AG09309 (cell line): ENCODE data around the gene GNG4.
"Not testable (repeated sequence)": the region's sequence is repeated elsewhere in the genome, so short reads cannot be mapped to it uniquely, and the experiment has no call there.

Source experiments
- DNase-seq: peaks from one replicate; pipeline ENCODE4 v3.0.0-alpha.2; 2010; ENCODE audit warnings: low read depth
- H3K4me3 ChIP-seq: 2 replicates; pipeline ENCODE4 v1.5.1; 2011; ENCODE audit warnings: mild to moderate bottlenecking, low read depth, low read length, moderate library complexity; ENCODE audit not compliant: control insufficient read depth
- TF ChIP-seq, protein P1 (sequence below): IDR thresholded peaks from 2 replicates; pipeline ENCODE4 v1.5.1; 2011; ENCODE audit warnings: mild to moderate bottlenecking, low read depth, low read length, inconsistent platforms; ENCODE audit not compliant: insufficient read depth, control insufficient read depth; ENCODE audit errors: missing control alignments

The GNG4 gene

DNA sequence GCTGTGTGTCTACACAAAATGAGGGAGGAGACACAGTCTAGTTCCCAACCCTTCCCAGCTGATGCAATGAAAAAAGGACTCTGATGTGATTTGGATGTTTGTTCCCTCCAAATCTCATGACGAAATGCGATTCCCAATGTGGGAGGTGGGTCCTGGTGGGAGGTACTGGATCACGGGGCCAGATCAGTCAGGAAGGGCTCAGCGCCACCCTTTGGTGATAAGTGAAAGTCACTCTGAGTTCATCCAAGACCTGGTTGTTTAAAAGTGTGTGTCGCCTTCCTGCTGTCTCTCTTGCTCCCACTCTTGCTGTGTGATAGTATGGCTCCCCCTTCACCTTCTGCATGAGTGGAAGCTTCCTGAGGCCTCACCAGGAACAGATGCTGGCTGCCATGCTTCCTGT is 63.2 kb downstream of the GNG4 start:
- no peak for DNase-seq
- TF ChIP-seq, protein P1, sequence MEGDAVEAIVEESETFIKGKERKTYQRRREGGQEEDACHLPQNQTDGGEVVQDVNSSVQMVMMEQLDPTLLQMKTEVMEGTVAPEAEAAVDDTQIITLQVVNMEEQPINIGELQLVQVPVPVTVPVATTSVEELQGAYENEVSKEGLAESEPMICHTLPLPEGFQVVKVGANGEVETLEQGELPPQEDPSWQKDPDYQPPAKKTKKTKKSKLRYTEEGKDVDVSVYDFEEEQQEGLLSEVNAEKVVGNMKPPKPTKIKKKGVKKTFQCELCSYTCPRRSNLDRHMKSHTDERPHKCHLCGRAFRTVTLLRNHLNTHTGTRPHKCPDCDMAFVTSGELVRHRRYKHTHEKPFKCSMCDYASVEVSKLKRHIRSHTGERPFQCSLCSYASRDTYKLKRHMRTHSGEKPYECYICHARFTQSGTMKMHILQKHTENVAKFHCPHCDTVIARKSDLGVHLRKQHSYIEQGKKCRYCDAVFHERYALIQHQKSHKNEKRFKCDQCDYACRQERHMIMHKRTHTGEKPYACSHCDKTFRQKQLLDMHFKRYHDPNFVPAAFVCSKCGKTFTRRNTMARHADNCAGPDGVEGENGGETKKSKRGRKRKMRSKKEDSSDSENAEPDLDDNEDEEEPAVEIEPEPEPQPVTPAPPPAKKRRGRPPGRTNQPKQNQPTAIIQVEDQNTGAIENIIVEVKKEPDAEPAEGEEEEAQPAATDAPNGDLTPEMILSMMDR: no peak
- no peak overlapping the region for H3K4me3 ChIP-seq

DNA sequence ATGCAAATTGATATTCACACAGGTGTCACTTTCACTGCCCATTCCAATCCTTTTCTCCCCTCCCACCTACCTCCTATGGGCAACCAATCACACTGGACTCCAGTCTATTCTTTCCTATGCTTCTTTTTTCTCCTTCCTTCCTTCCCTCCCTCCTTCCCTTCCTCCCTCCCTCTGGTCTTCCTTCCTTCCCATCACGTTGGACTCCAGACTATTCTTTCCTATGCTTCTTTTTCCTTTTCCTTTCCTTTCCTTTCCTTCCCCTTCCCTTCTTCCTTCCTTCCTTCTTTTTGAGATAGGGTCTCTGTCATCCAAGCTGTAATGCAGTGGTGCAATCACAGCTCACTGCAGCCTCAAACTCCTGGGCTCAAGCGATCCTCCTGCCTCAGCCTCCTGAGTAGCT is 64.6 kb downstream of the GNG4 start:
- H3K4me3 ChIP-seq: no peak overlapping the region
- TF ChIP-seq, protein P1: no peak
- no peak for DNase-seq

- H3K4me3 ChIP-seq: no peak overlapping the region
- TF ChIP-seq, protein P1: no peak
- DNase-seq: no peak
These were observed 66.0 kb downstream of the GNG4 start for GRCh38 chr1:235583511-235584001.

GRCh38 chr1:235582130-235582529 is 67.5 kb downstream of the GNG4 start:
- TF ChIP-seq, protein P1: no peak
- DNase-seq: no peak
- no peak overlapping the region for H3K4me3 ChIP-seq

GRCh38 chr1:235579891-235580290 is 69.7 kb downstream of the GNG4 start:
- TF ChIP-seq, protein P1: no peak
- DNase-seq: no peak
- H3K4me3 ChIP-seq: no peak overlapping the region

DNA sequence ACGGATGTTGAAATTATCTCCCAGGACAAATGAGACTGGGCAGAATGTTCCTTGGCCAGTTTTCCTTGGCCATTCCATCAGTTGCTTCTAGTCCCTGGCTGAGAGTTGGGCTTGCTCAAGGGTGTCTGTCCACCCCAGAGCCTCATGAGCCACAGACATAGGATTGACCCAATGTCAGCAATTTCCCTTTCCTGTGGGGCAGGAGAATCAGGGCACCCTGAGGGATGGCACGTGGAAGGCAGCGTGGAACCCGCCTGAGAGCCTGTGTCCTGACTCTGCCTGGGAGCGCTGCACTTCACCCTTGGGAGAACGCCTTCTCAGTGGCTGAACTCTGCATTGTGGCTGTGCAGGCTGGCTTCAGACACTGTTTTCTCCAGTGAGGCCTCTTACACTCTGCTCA is 74.0 kb downstream of the GNG4 start:
- DNase-seq: no peak
- no peak overlapping the region for H3K4me3 ChIP-seq
- TF ChIP-seq, protein P1: no peak

DNA sequence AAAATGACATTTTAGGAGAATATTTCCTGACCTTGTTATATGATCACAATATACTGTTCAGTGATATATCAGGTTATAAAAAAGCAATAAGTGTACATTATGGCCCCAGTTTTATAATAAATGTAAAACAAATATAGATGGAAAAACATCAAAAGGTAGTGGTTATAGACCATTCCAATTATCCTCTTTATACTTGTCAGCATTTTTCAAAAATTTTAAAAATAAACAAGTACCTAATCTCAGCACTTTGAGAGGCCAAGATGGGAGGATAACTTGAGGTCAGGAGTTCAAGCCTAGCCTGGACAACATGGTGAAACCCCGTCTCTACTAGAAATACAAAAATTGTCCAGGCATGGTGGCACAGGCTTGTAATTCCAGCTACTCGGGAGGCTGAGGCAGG is 75.7 kb downstream of the GNG4 start:
- DNase-seq: no peak
- no peak overlapping the region for H3K4me3 ChIP-seq
- TF ChIP-seq, protein P1: no peak

DNA sequence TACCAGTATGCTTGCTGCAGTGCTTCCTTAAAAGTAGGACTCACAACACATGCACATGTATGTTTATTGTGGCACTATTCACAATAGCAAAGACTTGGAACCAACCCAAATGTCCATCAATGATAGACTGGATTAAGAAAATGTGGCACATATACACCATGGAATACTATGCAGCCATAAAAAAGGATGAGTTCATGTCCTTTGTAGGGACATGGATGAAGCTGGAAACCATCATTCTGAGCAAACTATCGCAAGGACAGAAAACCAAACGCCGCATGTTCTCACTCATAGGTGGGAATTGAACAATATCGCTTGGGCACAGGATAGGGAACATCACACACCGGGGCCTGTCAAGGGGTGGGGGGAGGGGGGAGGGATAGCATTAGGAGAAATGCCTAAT is 76.6 kb downstream of the GNG4 start:
- not testable (repeated sequence) for DNase-seq, H3K4me3 ChIP-seq
